ENCODE measurements around the gene VOPP1.
"Not testable (repeated sequence)": the region's sequence is repeated elsewhere in the genome, so short reads cannot be mapped to it uniquely, and the experiment has no call there.

Gene VOPP1

DNA sequence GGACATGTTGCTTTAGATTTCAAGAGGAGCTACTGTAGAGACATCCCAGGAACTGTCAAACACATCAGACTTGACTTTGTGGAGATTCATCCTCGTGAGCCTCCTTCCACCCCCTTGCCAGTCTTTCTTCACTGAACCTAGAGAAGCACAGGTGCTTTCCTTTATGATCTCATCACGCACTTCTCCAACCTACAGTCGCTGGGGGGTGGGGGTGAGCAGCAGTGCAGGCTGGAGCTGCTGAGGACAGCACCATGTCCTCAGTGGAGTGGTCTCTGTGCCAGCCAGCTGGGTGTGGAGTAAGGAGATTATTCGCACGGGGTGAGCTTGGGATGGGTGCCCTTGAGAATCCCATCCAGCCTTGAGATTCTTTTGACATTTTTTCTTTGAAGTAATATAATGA, 88.1 kb downstream of the VOPP1 start:
- FAIRE-seq (no peak), DNase-seq (ENCODE audit: insufficient read length, low spot score) (no peak)
- TF ChIP-seq POLR2A (IDR thresholded peaks at IDR 0.05; ENCODE audit: low read depth, low read length), result no peak

DNA sequence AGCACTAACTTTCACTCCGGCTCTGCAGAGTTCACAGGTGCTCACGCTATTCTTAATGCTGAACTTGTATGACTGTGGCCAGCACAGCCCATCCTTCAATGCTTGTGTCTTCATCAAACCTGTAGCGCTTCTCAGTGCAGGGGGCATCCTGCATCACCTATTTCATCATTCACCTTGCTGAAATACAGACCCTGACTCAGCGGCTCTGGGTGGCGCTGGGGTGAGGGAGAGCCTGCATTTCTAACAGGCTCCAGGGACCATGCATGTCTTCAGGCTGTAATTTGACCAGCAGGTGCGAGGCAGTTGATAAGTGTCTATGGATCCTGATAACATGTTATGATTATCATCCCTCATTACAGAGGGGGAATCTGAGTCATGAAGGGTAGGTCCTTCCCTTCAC, 89.3 kb downstream of the VOPP1 start:
- no peak for FAIRE-seq
- no peak for DNase-seq (ENCODE audit: insufficient read length, low spot score)

DNA sequence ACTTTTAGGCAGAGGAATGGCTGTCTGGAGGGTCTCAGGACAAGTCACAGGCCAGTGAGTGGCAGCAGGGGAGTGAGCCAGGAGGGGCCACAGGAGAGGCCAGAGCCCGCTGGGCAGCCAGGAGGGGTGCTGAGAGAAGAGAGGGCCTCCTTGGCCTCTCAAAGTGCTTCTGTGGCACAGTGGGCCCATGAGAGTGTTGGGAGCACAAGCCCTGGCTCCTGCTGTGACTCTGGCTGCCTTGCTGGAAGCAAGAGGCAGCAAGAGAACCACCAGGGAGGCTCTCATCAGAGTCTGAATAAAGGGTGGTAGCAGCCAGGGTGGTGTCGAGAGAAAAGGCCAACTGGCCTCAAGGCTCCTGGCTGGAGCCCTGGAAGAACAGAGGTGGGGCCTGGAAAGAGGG, 91.1 kb downstream of the VOPP1 start:
- DNase-seq (ENCODE audit: insufficient read length, low spot score) (no peak), FAIRE-seq (no peak)
- TF ChIP-seq POLR2A (IDR thresholded peaks at IDR 0.05; ENCODE audit: low read depth, low read length), result no peak

More for the DNA sequence above, 89.3 kb downstream of the VOPP1 start:
- no peak for TF ChIP-seq POLR2A (IDR thresholded peaks at IDR 0.05; ENCODE audit: low read depth, low read length)

DNA sequence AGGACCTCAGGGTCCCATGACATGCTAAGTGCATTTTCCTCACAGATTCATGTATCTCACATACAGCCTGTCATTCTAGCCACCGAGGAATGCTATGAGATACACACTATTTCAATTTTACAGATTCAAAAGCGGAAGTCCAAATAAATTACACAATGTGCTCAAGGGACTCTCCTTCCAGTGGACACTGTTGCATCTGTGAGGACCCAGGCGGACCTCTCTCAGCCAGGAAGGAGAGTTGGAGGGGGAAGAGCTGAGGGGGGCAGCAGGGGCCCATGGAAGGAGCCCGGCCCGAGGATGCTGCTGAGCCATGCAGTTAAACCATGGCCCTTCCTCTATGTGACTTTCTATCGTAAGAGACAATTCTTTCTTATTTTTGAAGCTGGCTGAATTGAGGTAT, 93.6 kb downstream of the VOPP1 start:
- DNase-seq (ENCODE audit: insufficient read length, low spot score) (no peak), FAIRE-seq (no peak)
- TF ChIP-seq POLR2A (IDR thresholded peaks at IDR 0.05; ENCODE audit: low read depth, low read length), result no peak

DNA sequence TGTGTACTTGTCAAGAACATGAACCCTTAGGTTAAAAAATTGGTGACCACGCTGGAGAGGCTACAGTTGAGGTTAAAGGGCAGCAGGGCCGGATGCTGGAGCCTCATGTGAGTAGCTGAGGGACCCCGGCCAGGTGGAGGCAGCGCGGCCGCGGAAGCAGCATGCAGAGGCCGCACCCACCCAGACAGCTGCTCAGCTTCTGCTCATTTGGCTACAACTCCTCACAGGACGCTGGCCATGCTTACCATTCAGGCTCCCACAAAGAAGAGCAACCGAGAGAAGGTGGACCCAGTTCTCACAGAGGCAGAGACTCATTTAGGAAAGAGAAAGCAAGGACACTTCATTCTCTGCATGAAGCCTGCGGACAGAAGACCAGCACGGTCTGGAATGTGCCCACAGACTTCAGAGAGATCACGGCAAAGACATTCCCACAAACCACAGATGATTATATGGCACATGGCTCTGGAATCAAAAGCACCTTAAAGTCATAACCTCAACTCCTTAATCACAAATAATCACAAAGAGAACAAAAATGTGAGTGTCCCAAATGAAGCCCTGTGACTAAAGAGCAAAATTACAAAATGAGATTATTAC, 94.4 kb downstream of the VOPP1 start:
- DNase-seq (ENCODE audit: insufficient read length, low spot score) (peak; percentile 95), FAIRE-seq (peak; percentile 90)
- TF ChIP-seq POLR2A (IDR thresholded peaks at IDR 0.05; ENCODE audit: low read depth, low read length), result no peak

DNA sequence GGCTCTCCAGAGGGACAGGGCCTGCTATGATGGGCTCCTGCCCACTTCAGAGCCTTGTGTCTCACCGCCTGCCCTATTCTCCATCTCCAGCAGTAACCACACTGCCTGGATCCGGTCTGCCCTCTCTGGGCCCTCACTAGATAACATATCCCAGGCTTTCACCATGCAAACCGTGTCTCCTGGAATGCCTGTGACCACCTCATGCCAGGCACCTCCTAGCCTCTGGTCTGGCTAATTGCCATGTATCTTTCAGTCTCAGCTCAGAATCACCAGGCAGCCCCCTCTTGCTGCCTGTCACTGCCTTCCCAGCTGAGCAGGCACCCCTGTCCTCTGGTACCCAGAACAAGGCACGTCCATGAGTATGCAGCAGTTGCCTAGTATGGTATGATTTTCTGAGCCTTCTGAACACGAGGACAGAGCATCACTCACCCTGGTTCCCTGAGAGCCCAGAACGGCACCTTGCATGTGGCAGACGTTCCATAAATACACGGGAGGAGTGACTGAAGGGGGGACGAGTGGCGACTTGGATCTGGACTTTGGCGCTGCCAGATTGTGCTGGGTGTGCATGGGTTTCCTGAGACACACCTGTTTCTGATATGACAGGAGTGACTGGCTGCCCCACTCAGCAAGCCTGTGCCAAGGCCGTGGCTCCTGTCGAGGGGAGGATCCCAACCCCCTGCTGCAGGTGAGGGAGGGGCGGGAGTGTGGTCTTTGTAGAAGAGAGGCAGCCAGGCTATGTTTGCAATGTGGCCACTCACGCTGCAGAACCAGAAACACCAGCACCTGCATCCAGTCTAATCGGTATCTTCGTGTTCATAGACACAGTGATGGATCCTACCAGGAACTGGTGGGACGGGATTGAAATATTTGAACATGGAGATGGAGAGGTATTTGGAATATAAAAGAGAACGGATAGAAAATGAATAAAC, 95.2 kb downstream of the VOPP1 start:
- FAIRE-seq (no peak), DNase-seq (ENCODE audit: insufficient read length, low spot score) (no peak)
- TF ChIP-seq POLR2A (IDR thresholded peaks at IDR 0.05; ENCODE audit: low read depth, low read length), result no peak

DNA sequence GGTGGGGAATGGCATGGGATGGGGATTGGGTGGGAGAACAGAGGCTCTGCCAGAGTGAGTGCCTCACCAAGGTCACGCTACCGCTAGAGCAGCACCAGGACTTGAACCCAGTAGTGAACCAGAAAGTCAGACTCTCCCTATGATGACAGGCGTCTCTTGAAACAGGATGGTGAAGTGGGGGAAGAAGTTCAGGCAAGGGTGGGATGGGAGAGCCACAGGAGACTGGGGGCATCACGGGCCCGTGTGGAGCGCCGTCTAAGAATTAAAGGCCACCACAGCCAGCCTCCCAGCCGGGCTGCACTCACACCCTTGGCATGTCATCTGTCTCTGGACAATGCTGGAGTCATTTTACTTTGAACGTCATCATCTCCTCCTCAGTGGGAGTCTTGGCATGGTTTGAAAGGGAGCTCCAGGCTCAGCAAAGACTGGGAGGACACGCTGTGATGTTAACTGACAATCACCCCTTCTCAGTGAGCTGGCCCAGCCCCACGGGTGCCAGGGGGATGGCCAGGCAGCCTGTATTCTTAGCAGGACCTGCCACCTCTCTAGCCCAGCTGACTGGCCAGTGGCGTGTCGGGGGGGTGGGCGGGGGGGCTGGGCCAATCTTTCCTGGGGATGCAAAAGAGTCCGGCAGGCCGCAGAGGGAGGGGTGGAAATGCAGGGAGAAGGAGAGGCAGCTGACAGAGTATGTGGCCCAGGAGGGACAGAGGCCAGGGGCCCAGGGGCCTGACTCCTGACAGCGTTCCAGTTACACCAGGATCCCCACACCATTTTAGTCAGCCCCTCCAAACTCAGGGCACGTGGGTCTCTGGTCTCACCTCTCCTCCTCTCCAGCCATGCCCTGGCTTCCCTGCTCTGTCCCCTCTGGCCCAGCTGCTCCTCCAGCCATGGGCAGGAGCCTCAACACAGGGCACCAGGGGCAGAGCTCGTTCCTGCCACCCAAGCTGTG, 96.2 kb downstream of the VOPP1 start:
- FAIRE-seq (no peak), DNase-seq (ENCODE audit: insufficient read length, low spot score) (peak; percentile 79)
- no peak for TF ChIP-seq POLR2A (IDR thresholded peaks at IDR 0.05; ENCODE audit: low read depth, low read length)

DNA sequence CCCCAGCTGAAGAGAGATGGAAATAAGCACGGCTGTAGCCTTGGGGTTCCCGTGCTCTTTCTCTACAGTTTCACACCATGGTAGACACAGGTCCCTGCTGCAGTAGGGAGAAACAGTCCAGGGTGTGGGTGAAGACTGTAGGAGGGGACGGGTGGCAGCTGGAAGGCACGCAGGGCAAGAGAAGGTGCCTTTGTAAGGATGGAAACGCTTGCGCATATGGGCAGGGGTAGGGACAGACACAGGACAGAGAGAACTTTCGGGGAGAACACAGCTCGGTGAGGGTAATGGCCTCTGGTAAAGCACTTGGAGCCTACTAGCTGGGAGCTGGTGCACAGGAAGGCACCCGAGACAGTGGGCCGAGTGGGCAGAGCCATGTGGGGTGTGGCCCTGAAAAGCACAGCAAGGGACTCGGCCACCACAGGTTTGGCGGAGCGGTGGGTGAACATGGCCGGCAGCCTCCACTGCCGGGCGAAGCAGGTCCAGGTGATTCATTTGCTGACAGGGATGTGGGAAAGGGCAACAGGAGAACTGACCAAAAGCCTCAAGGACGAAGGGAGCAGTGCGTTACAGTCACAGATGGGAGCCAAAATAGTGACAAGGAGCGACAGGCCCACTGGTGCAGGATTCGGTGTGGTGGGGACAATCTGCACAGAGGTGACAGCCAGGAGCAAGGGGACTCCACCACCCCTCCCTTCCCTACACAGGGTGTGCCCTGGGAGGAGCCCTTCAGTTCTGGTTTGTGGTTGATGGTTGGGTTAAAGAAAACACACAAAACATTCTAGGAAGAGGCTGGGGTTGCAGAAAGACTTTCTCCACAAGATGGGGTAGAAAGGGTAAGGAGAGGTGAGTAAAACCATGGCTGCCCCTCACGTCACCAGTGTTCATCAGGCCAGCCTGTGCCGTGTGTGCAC, 97.1 kb downstream of the VOPP1 start:
- no peak for FAIRE-seq
- TF ChIP-seq POLR2A (IDR thresholded peaks at IDR 0.05; ENCODE audit: low read depth, low read length), result no peak
- no peak for DNase-seq (ENCODE audit: insufficient read length, low spot score)

DNA sequence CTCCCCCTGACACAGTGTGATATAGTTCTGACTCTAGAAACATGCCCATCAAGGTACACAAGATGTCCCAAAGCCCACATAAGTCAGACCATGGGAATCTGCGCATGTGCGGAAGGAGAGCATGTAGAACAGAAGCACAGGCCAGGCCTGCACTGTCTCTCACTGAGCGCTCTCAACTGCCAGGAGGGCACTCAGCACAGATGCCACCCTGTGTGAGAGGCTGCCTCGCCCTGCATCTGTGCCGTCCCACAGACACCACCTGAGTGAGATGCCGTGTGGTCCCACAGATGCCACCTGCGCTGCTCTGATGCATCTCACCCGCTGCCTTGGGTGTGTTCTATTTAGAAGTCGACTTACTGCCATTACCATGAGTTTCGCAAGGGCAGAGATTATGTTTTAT, 98.4 kb downstream of the VOPP1 start:
- FAIRE-seq, result no peak
- no peak for TF ChIP-seq POLR2A (IDR thresholded peaks at IDR 0.05; ENCODE audit: low read depth, low read length)
- no peak for DNase-seq (ENCODE audit: insufficient read length, low spot score)

DNA sequence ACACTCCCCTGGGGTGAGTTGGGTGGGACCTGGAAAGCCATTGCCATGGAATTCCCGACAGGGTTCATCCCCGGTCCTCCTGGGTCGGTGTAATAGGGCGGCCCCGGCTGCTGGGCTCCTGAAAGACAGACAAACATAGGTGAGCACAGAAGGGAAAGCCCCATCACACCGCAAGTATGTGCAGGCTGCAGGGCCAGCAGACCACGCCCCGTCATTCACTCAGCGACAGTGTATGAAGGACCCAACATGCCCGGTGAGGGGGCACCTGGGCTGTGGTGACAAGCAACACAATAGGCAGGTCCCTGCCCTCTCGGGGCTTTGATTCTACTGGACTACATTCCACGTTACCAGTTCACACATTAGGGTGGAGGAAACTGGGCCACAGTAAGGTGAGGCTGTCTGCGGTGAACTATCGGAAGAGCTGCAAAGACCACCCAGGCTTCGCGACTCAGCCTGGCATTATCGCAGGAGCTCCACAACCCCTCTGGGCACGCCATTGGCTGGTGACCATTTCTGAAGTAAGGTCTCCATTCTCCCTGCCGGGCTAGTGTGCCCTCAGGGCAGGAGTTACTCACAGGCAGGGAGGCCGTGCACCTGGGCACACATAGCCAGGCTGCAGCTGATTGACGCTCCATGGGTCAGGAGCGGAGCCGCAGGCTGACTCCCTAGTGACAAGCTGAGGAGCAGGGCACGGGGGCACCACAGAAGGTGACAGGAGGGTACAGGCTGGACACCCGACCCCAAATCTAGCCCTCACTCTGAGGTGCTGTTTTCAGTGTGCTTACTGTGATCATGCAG, 99.2 kb downstream of the VOPP1 start:
- FAIRE-seq (no peak), DNase-seq (ENCODE audit: insufficient read length, low spot score) (no peak)
- no peak for TF ChIP-seq POLR2A (IDR thresholded peaks at IDR 0.05; ENCODE audit: low read depth, low read length)

DNA sequence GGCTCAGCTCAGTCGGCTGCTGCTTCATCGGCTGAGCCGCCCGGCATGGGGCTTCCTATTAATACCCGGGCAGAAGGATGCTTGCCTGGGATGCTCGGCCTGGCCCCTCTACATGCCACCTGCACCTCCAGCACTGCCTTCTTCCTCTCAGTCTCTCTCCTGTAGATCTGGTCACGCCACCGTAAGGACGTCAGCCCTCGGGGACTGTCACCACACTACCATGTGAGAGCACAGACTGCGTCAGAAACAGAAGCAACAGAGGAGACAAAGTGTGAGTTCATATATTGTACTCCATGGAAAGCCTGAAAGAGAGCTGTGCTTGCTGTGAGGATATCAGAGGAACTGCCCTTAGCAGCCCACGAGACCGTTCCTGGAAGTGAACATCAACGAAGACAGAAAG, 99.9 kb downstream of the VOPP1 start:
- not testable (repeated sequence) for FAIRE-seq

DNA sequence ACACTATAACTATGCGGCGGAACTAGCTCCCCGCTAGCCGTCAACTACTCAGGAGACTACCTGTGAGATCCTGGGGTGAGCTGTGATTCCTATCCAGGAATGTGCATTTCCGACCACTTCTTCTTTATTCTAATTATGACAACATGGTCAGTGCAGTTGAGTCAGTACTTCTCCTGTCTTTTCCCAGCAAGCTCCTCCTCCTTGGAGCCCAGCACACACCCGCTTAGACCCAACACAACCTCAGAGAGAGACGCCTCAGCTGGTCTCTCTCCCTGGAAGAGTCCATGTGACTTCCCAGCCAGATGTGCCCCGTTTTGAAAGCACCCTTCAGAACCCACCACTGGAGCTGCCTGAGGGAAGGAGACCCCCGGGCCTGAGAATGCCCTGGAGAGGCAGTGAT, 100.7 kb downstream of the VOPP1 start:
- not testable (repeated sequence) for DNase-seq (ENCODE audit: insufficient read length, low spot score); FAIRE-seq

More for the DNA sequence above, 99.9 kb downstream of the VOPP1 start:
- not testable (repeated sequence) for DNase-seq (ENCODE audit: insufficient read length, low spot score)

All from H54 (cell line).